ENCODE measurements around the gene GALNT2.

The GALNT2 gene

DNA sequence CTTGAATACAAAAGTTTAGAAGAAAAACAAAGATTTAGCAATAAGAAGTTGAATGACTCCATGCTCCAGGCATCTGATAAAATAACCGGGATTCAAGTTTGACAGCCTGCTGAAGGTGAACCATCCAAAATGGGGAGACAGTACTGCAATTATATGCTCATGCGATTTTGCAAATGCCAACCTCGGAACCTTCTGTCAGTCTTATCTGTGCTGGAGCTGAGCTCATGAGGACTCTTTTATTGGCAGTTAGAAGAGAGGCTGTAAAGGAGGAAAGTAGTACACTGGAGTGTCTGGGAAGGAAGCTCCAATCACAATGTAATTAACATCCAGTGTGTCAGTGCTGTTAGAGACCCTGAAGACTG lies 170.0 kb downstream of the GALNT2 start:
- no peak for DNase-seq (ENCODE audit: low read depth)
- no peak overlapping the region for H3K4me3 ChIP-seq (ENCODE audit: control insufficient read depth, low read depth, low read length)
- TF ChIP-seq, protein P1, sequence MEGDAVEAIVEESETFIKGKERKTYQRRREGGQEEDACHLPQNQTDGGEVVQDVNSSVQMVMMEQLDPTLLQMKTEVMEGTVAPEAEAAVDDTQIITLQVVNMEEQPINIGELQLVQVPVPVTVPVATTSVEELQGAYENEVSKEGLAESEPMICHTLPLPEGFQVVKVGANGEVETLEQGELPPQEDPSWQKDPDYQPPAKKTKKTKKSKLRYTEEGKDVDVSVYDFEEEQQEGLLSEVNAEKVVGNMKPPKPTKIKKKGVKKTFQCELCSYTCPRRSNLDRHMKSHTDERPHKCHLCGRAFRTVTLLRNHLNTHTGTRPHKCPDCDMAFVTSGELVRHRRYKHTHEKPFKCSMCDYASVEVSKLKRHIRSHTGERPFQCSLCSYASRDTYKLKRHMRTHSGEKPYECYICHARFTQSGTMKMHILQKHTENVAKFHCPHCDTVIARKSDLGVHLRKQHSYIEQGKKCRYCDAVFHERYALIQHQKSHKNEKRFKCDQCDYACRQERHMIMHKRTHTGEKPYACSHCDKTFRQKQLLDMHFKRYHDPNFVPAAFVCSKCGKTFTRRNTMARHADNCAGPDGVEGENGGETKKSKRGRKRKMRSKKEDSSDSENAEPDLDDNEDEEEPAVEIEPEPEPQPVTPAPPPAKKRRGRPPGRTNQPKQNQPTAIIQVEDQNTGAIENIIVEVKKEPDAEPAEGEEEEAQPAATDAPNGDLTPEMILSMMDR (IDR thresholded peaks at IDR 0.05; ENCODE audit: control insufficient read depth, insufficient read depth, low read depth, low read length, missing control alignments), result no peak

DNA sequence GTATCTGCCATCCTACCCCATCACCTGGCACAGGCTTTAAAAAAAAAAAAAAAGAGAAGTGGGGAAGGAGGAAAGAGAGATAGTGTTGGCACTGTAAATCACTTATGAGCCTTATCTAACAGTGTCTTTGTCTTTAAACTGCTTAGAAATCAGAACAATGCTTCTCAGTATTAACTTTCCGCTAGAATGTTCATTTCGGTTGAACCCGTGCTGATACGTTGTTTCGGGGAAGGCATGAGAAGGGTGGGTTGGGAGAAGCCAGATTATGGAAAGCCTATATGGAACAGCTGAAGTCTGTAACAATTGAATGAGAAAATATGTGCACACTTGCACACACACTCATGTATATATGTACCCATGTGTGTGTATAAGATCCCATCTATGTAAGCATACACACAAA lies 170.8 kb downstream of the GALNT2 start:
- DNase-seq (ENCODE audit: low read depth), result no peak
- TF ChIP-seq, protein P1 (IDR thresholded peaks at IDR 0.05; ENCODE audit: control insufficient read depth, insufficient read depth, low read depth, low read length, missing control alignments), result no peak
- H3K4me3 ChIP-seq (ENCODE audit: control insufficient read depth, low read depth, low read length), result no peak overlapping the region

DNA sequence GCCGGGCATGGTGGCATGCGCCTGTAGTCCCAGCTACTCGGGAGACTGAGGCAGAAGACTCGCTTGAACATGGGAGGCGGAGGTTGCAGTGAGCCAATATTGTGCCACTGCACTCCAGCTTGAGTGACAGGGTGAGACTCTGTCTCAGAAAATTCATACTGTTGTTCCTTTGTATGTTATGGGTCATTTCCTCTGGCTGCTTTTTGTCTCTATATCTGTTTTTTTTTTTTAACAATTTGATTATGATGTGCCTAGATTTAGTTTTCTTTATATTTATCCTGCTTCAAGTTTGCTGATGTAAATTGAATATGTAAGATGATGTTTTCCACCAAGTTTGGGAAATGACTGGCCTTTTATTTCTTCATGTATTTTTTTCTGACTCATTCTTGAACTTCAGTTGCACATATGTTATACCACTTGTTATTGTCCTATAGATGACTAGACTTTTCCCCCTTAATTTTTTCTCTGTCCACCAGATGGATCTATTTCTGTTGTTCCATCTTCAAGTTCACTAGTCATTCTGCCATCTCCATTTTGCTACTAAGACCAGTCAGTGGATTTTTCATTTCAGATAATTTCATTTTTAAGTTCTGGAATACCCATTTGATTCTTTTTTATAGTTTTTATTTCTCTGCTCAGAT lies 173.5 kb downstream of the GALNT2 start:
- TF ChIP-seq, protein P1 (IDR thresholded peaks at IDR 0.05; ENCODE audit: control insufficient read depth, insufficient read depth, low read depth, low read length, missing control alignments), result no peak
- DNase-seq (ENCODE audit: low read depth), result no peak
- H3K4me3 ChIP-seq (ENCODE audit: control insufficient read depth, low read depth, low read length), result no peak overlapping the region

DNA sequence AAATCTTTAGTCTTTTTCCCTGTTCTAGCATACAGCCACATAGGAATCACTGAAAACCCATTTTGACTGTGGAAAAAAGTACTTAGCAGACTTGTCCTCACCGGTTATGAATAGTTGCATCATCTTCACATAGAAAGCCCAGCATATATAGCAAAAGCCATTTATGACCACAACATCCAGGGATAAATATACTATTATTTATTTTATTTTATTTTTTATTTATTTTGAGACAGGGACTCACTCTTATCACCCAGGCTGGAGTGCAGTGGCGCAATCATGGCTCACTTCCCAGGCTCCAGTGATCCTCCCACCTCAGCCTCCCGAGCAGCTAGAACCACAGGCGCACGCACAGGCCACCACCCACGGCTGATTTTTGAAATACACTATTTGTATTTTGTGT lies 175.3 kb downstream of the GALNT2 start:
- no peak for DNase-seq (ENCODE audit: low read depth)
- H3K4me3 ChIP-seq (ENCODE audit: control insufficient read depth, low read depth, low read length), result no peak overlapping the region
- TF ChIP-seq, protein P1 (IDR thresholded peaks at IDR 0.05; ENCODE audit: control insufficient read depth, insufficient read depth, low read depth, low read length, missing control alignments), result no peak

DNA sequence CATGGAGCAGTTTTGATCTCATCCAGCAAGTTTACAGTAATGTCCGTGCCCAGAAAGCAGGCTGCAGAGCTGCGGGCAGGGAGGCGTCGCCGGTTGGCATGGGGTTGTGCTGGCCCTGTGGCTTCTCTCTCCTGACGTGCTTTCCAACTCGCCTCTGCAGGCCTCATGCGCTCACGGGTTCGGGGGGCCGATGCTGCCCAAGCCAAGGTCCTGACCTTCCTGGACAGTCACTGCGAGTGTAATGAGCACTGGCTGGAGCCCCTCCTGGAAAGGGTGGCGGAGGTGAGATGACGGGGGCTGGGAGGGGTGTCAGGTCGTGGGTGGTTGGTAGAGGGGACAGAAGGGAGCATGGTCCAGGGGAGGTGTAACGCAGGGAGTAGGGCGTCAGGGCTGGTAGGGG lies 176.1 kb downstream of the GALNT2 start:
- no peak overlapping the region for H3K4me3 ChIP-seq (ENCODE audit: control insufficient read depth, low read depth, low read length)
- DNase-seq (ENCODE audit: low read depth), result no peak
- TF ChIP-seq, protein P1 (IDR thresholded peaks at IDR 0.05; ENCODE audit: control insufficient read depth, insufficient read depth, low read depth, low read length, missing control alignments), result no peak

DNA sequence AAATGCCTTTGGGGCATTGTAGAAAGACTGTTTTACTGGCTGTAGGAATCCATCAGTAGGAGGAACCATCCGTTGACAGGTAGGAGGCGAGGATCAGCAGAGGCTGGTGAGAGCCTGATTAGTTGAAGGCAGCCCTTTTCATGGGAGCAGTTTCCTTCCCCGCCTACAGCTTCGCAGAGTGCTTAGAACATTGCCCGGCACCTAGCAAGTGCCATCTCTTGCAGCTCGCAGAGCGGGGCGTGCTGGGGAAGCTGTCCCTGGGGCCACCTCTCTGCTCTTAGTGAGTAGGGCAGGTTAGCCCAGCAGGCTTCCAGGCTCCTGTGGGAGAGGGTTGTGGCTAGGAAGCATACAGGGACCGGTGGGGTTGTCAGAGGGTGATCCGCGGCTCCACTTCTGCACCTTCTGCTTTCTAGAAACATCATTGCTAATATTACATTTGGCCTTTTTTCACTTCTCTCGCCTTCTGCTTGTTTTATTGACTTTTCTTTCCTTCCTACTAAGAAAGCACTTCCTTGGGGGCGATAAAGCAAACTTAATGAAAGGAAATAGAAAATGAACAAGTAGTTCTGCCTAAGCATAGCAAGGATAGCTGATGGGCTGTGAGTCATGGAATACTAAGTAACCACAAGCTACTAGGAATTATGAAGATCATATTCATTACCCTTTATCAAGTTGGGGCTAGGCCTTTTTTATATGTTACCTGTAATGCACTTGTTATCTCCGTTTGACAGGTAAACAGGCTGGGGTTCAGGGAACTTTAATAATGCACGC lies 176.7 kb downstream of the GALNT2 start:
- no peak for DNase-seq (ENCODE audit: low read depth)
- TF ChIP-seq, protein P1 (IDR thresholded peaks at IDR 0.05; ENCODE audit: control insufficient read depth, insufficient read depth, low read depth, low read length, missing control alignments), result no peak
- H3K4me3 ChIP-seq (ENCODE audit: control insufficient read depth, low read depth, low read length), result no peak overlapping the region
